Measurements from ENCODE around the gene STARD7. TPM values are rescaled to one million over a fixed set of nuclear protein-coding genes. Genes with fewer than 3 reads are reported as not detected.

STARD7 gene
- total and polyA plus RNA-seq, 9 of the 15 experiments (the other 6 are each of a cell fraction or from before 2014, with no cell fraction given): 90.9 to 196 (median 145) TPM

- Histone ChIP-seq H4K20me1 (replicated peaks; ENCODE audit: control insufficient read depth, insufficient read depth, low read length) (no peaks in the 10 kb centered on the region), H3K4me1 (replicated peaks in 1 of 2; ENCODE audit: control insufficient read depth in 2 of 2, insufficient read depth in 2 of 2, low read length in 2 of 2) (peaks cover 8 to 19% of the 10 kb centered on the region in 2 experiments; a peak in 4 of 5 replicates), H3K4me3 (no peak overlapping the region), H3K79me2 (ENCODE audit: control insufficient read depth, insufficient read depth, low read length) (no peaks in the 10 kb centered on the region), H3K27me3 (ENCODE audit: control insufficient read depth in 2 of 2, insufficient read depth in 2 of 2, low read length in 2 of 2) (no peaks in the 10 kb centered on the region), H3K36me3 (ENCODE audit: control insufficient read depth, insufficient read depth, low read length) (peaks cover 15% of the 10 kb centered on the region; the same call in 1 of the 3 replicates), H2AFZ (ENCODE audit: low read depth, low read length) (no peak overlapping the region), H3K27ac (ENCODE audit: extremely low read depth, low read depth, low read length) (no peak overlapping the region), H3K4me2 (ENCODE audit: insufficient read depth, low read length) (no peak overlapping the region), H3K9me1 (ENCODE audit: control insufficient read depth, insufficient read depth, low read length) (no peaks in the 10 kb centered on the region), H3K9me3 (replicated peaks; ENCODE audit: control insufficient read depth, insufficient read depth, low read depth, low read length) (no peaks in the 10 kb centered on the region), H3K9ac (ENCODE audit: insufficient read depth in 1 of 2, low read depth in 2 of 2, low read length in 2 of 2) (no peak overlapping the region)
- intact Hi-C loops (cut with micrococcal nuclease) (no loop called here), in situ Hi-C loops (cut with MboI) (no loop called here)
- POLR2A ChIA-PET: interaction anchor here (1.8 to 2.6 kb wide), 2 partner anchors 8 to 11 kb away, joined by 10 read pairs; no protein-coding TSS in a partner anchor
- CTCF ChIA-PET (ENCODE audit: low intra/inter-chr PET ratio): no interaction called here
- ATAC-seq (no peak), FAIRE-seq (no peak), DNase-seq (ENCODE audit: extremely low read depth in 1 of 4, low spot score in 3 of 4) (no peak)
- no TSS peak for BruUV-seq (replicated peaks)
- 73% methylated on average over 5 of the region's 5 CpGs for WGBS (ENCODE audit: insufficient coverage, low coverage, missing lambda C conversion rate)
- no peak for TF ChIP-seq TARDBP (IDR thresholded peaks at IDR 0.05)
- TF ChIP-seq THRAP3 (IDR thresholded peaks at IDR 0.05; ENCODE audit: borderline replicate concordance): no peak
- no peak for TF ChIP-seq ZBTB17 (CRISPR knock-in tag; IDR thresholded peaks at IDR 0.05)
- peak; percentile 59 for TF ChIP-seq ZNF512 (tag; IDR thresholded peaks at IDR 0.05)
Measured at GRCh38 chr2:96247896-96248295, 39.3 kb upstream of the STARD7 start.

DNA sequence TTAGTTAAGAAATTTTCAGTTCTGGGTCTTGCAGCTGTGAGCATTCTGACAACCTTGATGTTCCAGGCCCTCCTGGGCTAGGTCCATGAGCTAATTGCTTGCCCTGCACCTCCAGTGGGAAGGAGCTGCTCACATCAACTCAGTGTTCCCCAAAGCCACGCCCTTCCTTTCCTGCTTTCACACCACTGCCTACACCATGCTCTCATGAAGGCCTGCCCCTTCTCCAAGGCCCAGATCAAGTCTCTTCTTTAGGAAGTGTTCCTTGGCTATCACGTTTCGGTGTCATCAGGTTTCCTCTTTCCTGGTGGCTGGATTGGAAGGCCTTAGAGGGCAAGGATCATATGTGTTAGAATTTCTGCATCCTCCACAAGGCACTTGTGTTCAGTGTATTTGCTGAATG lies 38.4 kb upstream of the STARD7 start:
- H4K20me1 ChIP-seq (replicated peaks; ENCODE audit: control insufficient read depth, insufficient read depth, low read length): no peaks in the 10 kb centered on the region
- peaks cover 8 to 19% of the 10 kb centered on the region in 2 experiments; a peak in 4 of 5 replicates for H3K4me1 ChIP-seq (replicated peaks in 1 of 2; ENCODE audit: control insufficient read depth in 2 of 2, insufficient read depth in 2 of 2, low read length in 2 of 2)
- no peak overlapping the region; a peak in 1 of 4 replicates for H3K9ac ChIP-seq (ENCODE audit: insufficient read depth in 1 of 2, low read depth in 2 of 2, low read length in 2 of 2)
- H3K79me2 ChIP-seq (ENCODE audit: control insufficient read depth, insufficient read depth, low read length): no peaks in the 10 kb centered on the region
- TF ChIP-seq SMAD3 (CRISPR knock-in tag; conservative IDR thresholded peaks at IDR 0.05): no peak
- TF ChIP-seq L3MBTL2 (IDR thresholded peaks at IDR 0.05): 0 out of 2 replicates have a peak, but pooled peaks have one; percentile 19
- WGBS (ENCODE audit: insufficient coverage, low coverage, missing lambda C conversion rate): 65% methylated on average over 2 of the region's 3 CpGs
- no peak overlapping the region for H2AFZ ChIP-seq (ENCODE audit: low read depth, low read length)
- POLR2A ChIA-PET: interaction anchor here (0.5 to 2.6 kb wide), 5 partner anchors 9 to 154 kb away, joined by 3 to 12 read pairs (median 10); partner anchors contain the start of gene STARD7
- H3K9me3 ChIP-seq (replicated peaks; ENCODE audit: control insufficient read depth, insufficient read depth, low read depth, low read length): no peaks in the 10 kb centered on the region
- no TSS peak for BruUV-seq (replicated peaks)
- DNase-seq (ENCODE audit: extremely low read depth in 1 of 4, low spot score in 3 of 4): peak in 1 of 4 experiments; percentile 19
- no peak overlapping the region for H3K4me3 ChIP-seq
- no peak overlapping the region for H3K4me2 ChIP-seq (ENCODE audit: insufficient read depth, low read length)
- peak; percentile 23 for FAIRE-seq
- peaks cover 6% of the 10 kb centered on the region; the same call in 2 of the 3 replicates for H3K36me3 ChIP-seq (ENCODE audit: control insufficient read depth, insufficient read depth, low read length)
- no peaks in the 10 kb centered on the region for H3K27me3 ChIP-seq (ENCODE audit: control insufficient read depth in 2 of 2, insufficient read depth in 2 of 2, low read length in 2 of 2)
- intact Hi-C loops (cut with micrococcal nuclease) (no loop called here), in situ Hi-C loops (cut with MboI) (no loop called here)
- no peaks in the 10 kb centered on the region for H3K9me1 ChIP-seq (ENCODE audit: control insufficient read depth, insufficient read depth, low read length)
- CTCF ChIA-PET (ENCODE audit: low intra/inter-chr PET ratio): no interaction called here
- ATAC-seq: peak; percentile 31; the same call in 2 of the 3 replicates
- H3K27ac ChIP-seq (ENCODE audit: extremely low read depth, low read depth, low read length): peak overlapping the region; percentile 28; the same call in 1 of the 3 replicates

All from K562 (cell line).